IMR-90 (cell line): ENCODE measurements around the gene SEPTIN10. TPM values are rescaled to one million over a fixed set of nuclear protein-coding genes. Genes with fewer than 3 reads are reported as not detected.

ENCODE experiments used
- ATAC-seq: fragments of 200-7000 bp; cut with Tn5 transposase; 2 replicates; pipeline ENCODE4 v1.9.1; 2020; ENCODE audit warnings: low read depth, mild to moderate bottlenecking, moderate library complexity
- BruUV-seq: library from RNA; stranded (reverse); fragments of 400-500 nt; replicated peaks from 2 replicates; lab custom pipeline; 2021; lab: Mats Ljungman, UMichigan
- CTCF ChIA-PET: fragments of 300-600 bp; formaldehyde crosslinking; extraction: SDS; loops from one replicate; lab custom pipeline; 2021; ENCODE audit warnings: antibody characterized with exemption; lab: Yijun Ruan, JAX
- POLR2A ChIA-PET: fragments of 300-600 bp; sonication (Branson Sonifier 250); formaldehyde crosslinking; loops from one replicate; lab custom pipeline; 2022; ENCODE audit warnings: antibody characterized with exemption; ENCODE audit not compliant: unreplicated experiment; lab: Charles Lee
- DNase-seq: peaks from one replicate; pipeline ENCODE4 v3.0.0; 2013
- H2AFZ ChIP-seq: replicated peaks from 2 replicates; pipeline ENCODE3; 2013; ENCODE audit warnings: low read length, mild to moderate bottlenecking; ENCODE audit not compliant: poor library complexity
- H2AK5ac ChIP-seq: 2 replicates; pipeline ENCODE4 v1.6.1; 2013; ENCODE audit warnings: low read depth, low read length, inconsistent platforms
- H2AK9ac ChIP-seq: replicated peaks from 2 replicates; pipeline ENCODE3; 2013; ENCODE audit warnings: mild to moderate bottlenecking, low read depth, low read length, moderate library complexity; ENCODE audit not compliant: poor library complexity
- H2BK120ac ChIP-seq: 2 replicates; pipeline ENCODE4 v1.6.1; 2013; ENCODE audit warnings: low read depth, low read length, inconsistent platforms
- H2BK15ac ChIP-seq: 3 replicates; pipeline ENCODE4 v1.6.1; 2013; ENCODE audit warnings: low read depth, low read length, inconsistent platforms
- H2BK20ac ChIP-seq: 2 replicates; pipeline ENCODE4 v1.6.1; 2013; ENCODE audit warnings: low read depth, mild to moderate bottlenecking, inconsistent platforms, low read length, moderate library complexity
- H2BK5ac ChIP-seq: 2 replicates; pipeline ENCODE4 v1.6.1; 2013; ENCODE audit warnings: mild to moderate bottlenecking, low read depth, low read length, inconsistent platforms; ENCODE audit not compliant: poor library complexity, severe bottlenecking
- H3K14ac ChIP-seq: replicated peaks from 2 replicates; pipeline ENCODE4 v1.6.1; 2013; ENCODE audit warnings: low read depth, low read length, inconsistent platforms
- H3K18ac ChIP-seq: 2 replicates; pipeline ENCODE4 v1.6.1; 2013; ENCODE audit warnings: low read depth, low read length, control low read depth
- H3K23ac ChIP-seq: 2 replicates; pipeline ENCODE4 v1.6.1; 2013; ENCODE audit warnings: low read depth, low read length, inconsistent platforms
- H3K27ac ChIP-seq: 2 replicates; pipeline ENCODE4 v1.5.1; 2013; ENCODE audit warnings: mild to moderate bottlenecking, control low read depth, low read length; ENCODE audit not compliant: insufficient read depth
- H3K27me3 ChIP-seq: 2 replicates; pipeline ENCODE4 v1.6.1; 2013; ENCODE audit warnings: low read length; ENCODE audit not compliant: control insufficient read depth, insufficient read depth
- H3K36me3 ChIP-seq: 2 replicates; pipeline ENCODE4 v1.6.1; 2013; ENCODE audit warnings: low read length, mixed read lengths; ENCODE audit not compliant: control insufficient read depth, insufficient read depth
- H3K4ac ChIP-seq: 2 replicates; pipeline ENCODE4 v1.6.1; 2013; ENCODE audit warnings: low read depth, low read length, inconsistent platforms
- H3K4me1 ChIP-seq: 2 replicates; pipeline ENCODE4 v1.6.1; 2013; ENCODE audit warnings: low read length, mixed read lengths; ENCODE audit not compliant: control insufficient read depth, insufficient read depth
- H3K4me2 ChIP-seq: 2 replicates; pipeline ENCODE4 v1.6.1; 2013; ENCODE audit warnings: low read depth, mild to moderate bottlenecking, control low read depth, low read length, moderate library complexity
- H3K4me3 ChIP-seq: 2 replicates; pipeline ENCODE4 v1.5.1; 2013; ENCODE audit warnings: low read depth, mild to moderate bottlenecking, control low read depth, low read length, moderate library complexity; ENCODE audit not compliant: insufficient read depth
- H3K56ac ChIP-seq: 2 replicates; pipeline ENCODE4 v1.6.1; 2013; ENCODE audit warnings: low read length, inconsistent platforms; ENCODE audit not compliant: insufficient read depth; ENCODE audit errors: extremely low read depth
- H3K79me1 ChIP-seq, 2 experiments: 2 replicates each; pipeline ENCODE4 v1.6.1; 2013; ENCODE audit warnings: low read length in 2 of 2, inconsistent platforms in 1 of 2, low read depth in 1 of 2
- H3K9ac ChIP-seq: 2 replicates; pipeline ENCODE4 v1.6.1; 2013; ENCODE audit warnings: low read depth, low read length, control low read depth
- H3K9me1 ChIP-seq: 2 replicates; pipeline ENCODE4 v1.6.1; 2013; ENCODE audit warnings: low read length, inconsistent platforms; ENCODE audit not compliant: insufficient read depth
- H3K9me3 ChIP-seq: 2 replicates; pipeline ENCODE4 v1.6.1; 2013; ENCODE audit warnings: low read length; ENCODE audit not compliant: control insufficient read depth, insufficient read depth
- H4K20me1 ChIP-seq: 2 replicates; pipeline ENCODE4 v1.6.1; 2013; ENCODE audit warnings: low read length, inconsistent platforms; ENCODE audit not compliant: insufficient read depth
- H4K5ac ChIP-seq: 2 replicates; pipeline ENCODE4 v1.6.1; 2013; ENCODE audit warnings: mild to moderate bottlenecking, low read depth, low read length, control low read depth
- H4K8ac ChIP-seq, 2 experiments: 2 replicates each; pipeline ENCODE4 v1.6.1; 2013; ENCODE audit warnings: low read depth in 2 of 2, low read length in 2 of 2, control low read depth in 1 of 2, inconsistent platforms in 1 of 2
- H4K91ac ChIP-seq: 2 replicates; pipeline ENCODE4 v1.6.1; 2013; ENCODE audit warnings: low read depth, low read length, inconsistent platforms; ENCODE audit not compliant: insufficient read depth
- BHLHE40 ChIP-seq: fragments of 150-350 bp; IDR thresholded peaks from 2 replicates; pipeline ENCODE4 v1.6.1; 2016; ENCODE audit warnings: mild to moderate bottlenecking, low read depth, low read length
- CEBPB ChIP-seq: IDR thresholded peaks from 2 replicates; pipeline ENCODE4 v1.6.1; 2012; ENCODE audit warnings: low read depth, low read length, improper control_type of control experiment
- CHD1 ChIP-seq: IDR thresholded peaks from 2 replicates; pipeline ENCODE4 v1.6.1; 2012; ENCODE audit warnings: low read depth, low read length, improper control_type of control experiment
- FOS ChIP-seq: fragments of 150-350 bp; IDR thresholded peaks from 2 replicates; pipeline ENCODE4 v1.6.1; 2016; ENCODE audit warnings: low read depth, low read length
- MAFK ChIP-seq: IDR thresholded peaks from 2 replicates; pipeline ENCODE4 v1.6.1; 2012; ENCODE audit warnings: low read depth, low read length, improper control_type of control experiment
- POLR2A ChIP-seq: IDR thresholded peaks from 2 replicates; pipeline ENCODE4 v1.6.1; 2012; ENCODE audit warnings: mild to moderate bottlenecking, low read depth, low read length
- RFX5 ChIP-seq: IDR thresholded peaks from 2 replicates; pipeline ENCODE4 v1.8.0; 2012; ENCODE audit warnings: low read depth, mild to moderate bottlenecking, low read length, moderate library complexity
- WGBS, 2 experiments: methylation state at CpG; one replicate each; pipeline versions ENCODE4 v1.1.5 to v1.1.7; 2013; ENCODE audit warnings: missing lambda C conversion rate in 2 of 2; ENCODE audit not compliant: insufficient read length in 1 of 2; ENCODE audit errors: extremely low coverage in 2 of 2; 5-methylcytosine and 5-hydroxymethylcytosine counted together
- dilution Hi-C: fragments of 300-500 bp; cut with HindIII; formaldehyde crosslinking; loops from one replicate; pipeline ENCODE4 v1.14.3; 2018; ENCODE audit warnings: low sequenced_read_pairs; ENCODE audit not compliant: unreplicated experiment
- in situ Hi-C: fragments of 300-500 bp; cut with MboI; formaldehyde crosslinking; loops from 3 replicates; pipeline ENCODE4 v1.14.3; 2019; ENCODE audit warnings: low sequenced_read_pairs, inconsistent platforms, mixed read lengths
- intact Hi-C: fragments of 100-400 bp; cut with micrococcal nuclease; formaldehyde crosslinking; loops from 2 replicates; pipeline ENCODE4 v1.10.0; 2022
- polyA plus RNA-seq, 3 experiments: library from polyadenylated mRNA; depleted of rRNA; stranded (reverse); fragments of >200 nt; gene quantifications; 2 replicates each; pipeline ENCODE4 v1.2.3, GENCODE V29; 2012; ENCODE audit warnings: low replicate concordance in 1 of 3
- total RNA-seq: library from RNA; depleted of rRNA; stranded (reverse); fragments of >200 nt; gene quantifications from 2 replicates; pipeline ENCODE4 v1.2.3, GENCODE V29; 2012
- TF ChIP-seq, protein P1 (sequence below): fragments of 150-350 bp; IDR thresholded peaks from 2 replicates; pipeline ENCODE4 v1.6.1; 2017; ENCODE audit warnings: mild to moderate bottlenecking, antibody characterized with exemption, low read length, low read depth

SEPTIN10 gene
- total and polyA plus RNA-seq, 2 of the 4 experiments (the other 2 are of a cell fraction) = 55.4 to 82.6 TPM

DNA sequence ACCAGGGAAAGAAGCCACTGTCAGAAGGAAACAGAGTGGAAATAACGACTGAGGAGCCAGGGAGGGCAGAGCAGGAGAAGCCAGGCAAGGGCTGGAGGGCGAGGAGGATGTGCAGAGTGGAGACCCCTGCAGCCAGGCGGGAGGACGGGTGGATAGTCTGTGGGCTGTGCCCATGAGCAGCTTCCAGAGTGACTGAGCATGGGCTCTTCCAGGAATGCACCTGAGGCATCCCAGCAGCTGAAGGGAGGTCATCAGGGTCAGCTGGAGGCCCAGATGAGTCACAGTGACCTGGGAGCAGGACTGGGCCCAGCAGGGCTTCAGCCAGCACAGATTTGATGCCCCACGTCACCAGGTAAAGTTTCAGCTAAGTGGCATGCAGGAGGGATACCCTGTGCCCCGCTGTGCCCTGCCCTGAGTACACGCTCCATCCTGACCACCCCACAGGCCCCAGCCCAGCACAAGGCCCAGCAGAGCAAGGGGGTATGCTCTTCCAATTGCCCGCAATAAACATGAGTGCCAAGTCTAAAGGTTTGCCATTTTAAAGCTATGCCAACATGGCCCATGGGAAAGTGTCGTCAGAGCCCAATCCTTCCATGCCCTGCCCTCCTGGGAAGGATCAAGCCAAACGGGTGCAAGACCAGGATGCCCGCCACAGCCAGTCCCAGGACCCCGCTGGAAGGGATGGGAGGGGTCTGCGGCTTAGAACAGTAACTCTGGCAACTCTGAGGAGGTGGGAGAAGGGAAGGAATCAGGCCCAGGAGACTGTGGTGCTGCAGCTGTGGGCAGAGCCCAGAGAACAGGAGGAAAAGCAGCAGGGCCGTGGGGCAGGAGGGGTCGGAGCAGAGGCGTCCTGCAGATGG, 85.7 kb downstream of the SEPTIN10 start:
- H3K23ac ChIP-seq = no peak overlapping the region
- intact Hi-C loops (no loop called here), dilution Hi-C loops (no loop called here), in situ Hi-C loops (no loop called here)
- peak overlapping the region; percentile 52 for H2AFZ ChIP-seq
- no peak overlapping the region for H3K4me2 ChIP-seq
- H3K56ac ChIP-seq = no peak overlapping the region
- no peak overlapping the region for H2AK9ac ChIP-seq
- no peak overlapping the region for H3K14ac ChIP-seq
- WGBS, 2 experiments = 67% methylated on average over 1 of the region's 16 CpGs; no CpG with 5 or more reads in 1 of the 2 experiments
- H4K20me1 ChIP-seq = no peaks in the 10 kb centered on the region
- H3K27ac ChIP-seq = no peak overlapping the region
- H2BK15ac ChIP-seq = no peak overlapping the region
- no peaks in the 10 kb centered on the region for H3K36me3 ChIP-seq
- no peak overlapping the region for H2BK5ac ChIP-seq
- no peak overlapping the region for H2BK20ac ChIP-seq
- H3K4me1 ChIP-seq = no peaks in the 10 kb centered on the region; the same call in 1 of the 2 replicates
- no TSS peak for BruUV-seq
- no peaks in the 10 kb centered on the region for H3K79me1 ChIP-seq
- H4K5ac ChIP-seq = no peak overlapping the region
- H3K4me3 ChIP-seq = no peak overlapping the region
- CTCF ChIA-PET = no interaction called here
- H3K27me3 ChIP-seq = peaks cover 38% of the 10 kb centered on the region
- H4K91ac ChIP-seq = no peak overlapping the region
- H3K4ac ChIP-seq = no peak overlapping the region
- no peak overlapping the region for H3K18ac ChIP-seq
- POLR2A ChIA-PET = no interaction called here
- no peak for TF ChIP-seq RFX5
- no peak for TF ChIP-seq CEBPB
- TF ChIP-seq BHLHE40 = no peak
- TF ChIP-seq MAFK = no peak
- TF ChIP-seq, protein P1, sequence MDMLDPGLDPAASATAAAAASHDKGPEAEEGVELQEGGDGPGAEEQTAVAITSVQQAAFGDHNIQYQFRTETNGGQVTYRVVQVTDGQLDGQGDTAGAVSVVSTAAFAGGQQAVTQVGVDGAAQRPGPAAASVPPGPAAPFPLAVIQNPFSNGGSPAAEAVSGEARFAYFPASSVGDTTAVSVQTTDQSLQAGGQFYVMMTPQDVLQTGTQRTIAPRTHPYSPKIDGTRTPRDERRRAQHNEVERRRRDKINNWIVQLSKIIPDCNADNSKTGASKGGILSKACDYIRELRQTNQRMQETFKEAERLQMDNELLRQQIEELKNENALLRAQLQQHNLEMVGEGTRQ = no peak
- TF ChIP-seq CHD1 = no peak
- TF ChIP-seq FOS = no peak
- no peak for TF ChIP-seq POLR2A
- 0 out of 2 replicates have a peak, but pooled peaks cover 3% of the 10 kb centered on the region for H3K9me1 ChIP-seq
- H4K8ac ChIP-seq = no peak overlapping the region
- DNase-seq (no peak), ATAC-seq (no peak)
- no peak overlapping the region for H2BK120ac ChIP-seq
- H3K9ac ChIP-seq = no peak overlapping the region
- no peaks in the 10 kb centered on the region for H3K9me3 ChIP-seq
- no peak overlapping the region for H2AK5ac ChIP-seq
